Dendritic cell treated with granulocyte-macrophage colony-stimulating factor and Interleukin-4, amounts not matched to agents 40 ng/mL and 50 ng/mL, for 4 days (primary cell): ENCODE results near the gene FAM76A.

Experiments
- H3K27ac Mint-ChIP-seq: one replicate; pipeline ENCODE4 v1.8.0; 2022; ENCODE audit warnings: mild to moderate bottlenecking, mixed read lengths
- H3K27me3 Mint-ChIP-seq: one replicate; pipeline ENCODE4 v1.8.0; 2022; ENCODE audit warnings: mild to moderate bottlenecking, mixed read lengths
- H3K36me3 Mint-ChIP-seq: one replicate; pipeline ENCODE4 v1.8.0; 2022; ENCODE audit warnings: low read depth, mixed read lengths
- H3K4me1 Mint-ChIP-seq: one replicate; pipeline ENCODE4 v1.8.0; 2022; ENCODE audit warnings: low read depth, mixed read lengths
- H3K4me3 Mint-ChIP-seq: one replicate; pipeline ENCODE4 v1.8.0; 2022; ENCODE audit warnings: mild to moderate bottlenecking, moderate library complexity, mixed read lengths
- H3K9me3 Mint-ChIP-seq: one replicate; pipeline ENCODE4 v1.8.0; 2022; ENCODE audit warnings: mixed read lengths
- intact Hi-C: fragments of 100-400 bp; cut with micrococcal nuclease; formaldehyde crosslinking; loops from one replicate; pipeline ENCODE4 v1.15.0; 2022

FAM76A gene

DNA sequence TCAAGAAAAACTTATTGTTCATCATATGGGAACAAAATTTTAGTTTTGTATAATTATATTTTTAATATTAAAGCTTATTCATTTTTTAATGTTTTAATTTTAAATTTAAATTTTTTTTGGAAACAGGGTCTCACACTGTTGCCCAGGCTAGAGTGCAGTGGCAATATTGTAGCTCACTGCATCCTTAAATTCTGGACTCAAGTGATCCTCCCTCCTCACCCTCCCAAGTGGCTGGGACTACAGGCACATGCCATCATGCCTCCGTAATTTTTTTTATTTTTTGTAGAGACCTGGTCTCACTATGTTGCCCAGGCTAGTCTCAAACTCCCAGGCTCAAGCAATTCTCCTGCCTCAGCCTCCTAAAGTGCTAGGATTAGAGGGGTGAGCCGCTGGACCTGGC is 20.2 kb upstream of the FAM76A start:
- intact Hi-C loops: no loop called here
- H3K4me1 Mint-ChIP-seq: no peaks in the 10 kb centered on the region
- peaks cover 5% of the 10 kb centered on the region for H3K36me3 Mint-ChIP-seq
- H3K4me3 Mint-ChIP-seq: no peak overlapping the region
- peaks cover 12% of the 10 kb centered on the region for H3K27me3 Mint-ChIP-seq
- H3K27ac Mint-ChIP-seq: no peak overlapping the region
- H3K9me3 Mint-ChIP-seq: peaks cover 11% of the 10 kb centered on the region

DNA sequence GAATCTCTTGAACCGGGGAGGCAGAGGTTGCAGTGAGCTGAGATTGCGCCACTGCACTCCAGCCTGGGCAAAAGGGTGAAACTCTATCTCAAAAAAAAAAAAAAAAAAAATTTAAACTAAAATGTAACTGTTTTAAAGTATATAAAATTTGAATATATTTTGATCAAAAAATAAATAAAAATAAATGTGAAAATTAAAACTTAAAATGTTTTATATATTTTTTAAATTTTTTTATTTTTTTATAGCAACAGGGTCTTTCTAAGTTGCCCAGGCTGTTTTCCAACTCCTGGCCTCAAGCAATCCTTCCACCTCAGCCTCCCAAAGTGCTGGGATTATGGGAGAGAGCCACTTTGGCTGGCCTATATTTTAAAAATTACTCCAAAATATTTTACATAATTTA is 15.2 kb upstream of the FAM76A start:
- no peak overlapping the region for H3K4me3 Mint-ChIP-seq
- H3K27ac Mint-ChIP-seq: no peak overlapping the region
- peaks cover 8% of the 10 kb centered on the region for H3K27me3 Mint-ChIP-seq
- intact Hi-C loops: no loop called here
- no peaks in the 10 kb centered on the region for H3K4me1 Mint-ChIP-seq
- H3K36me3 Mint-ChIP-seq: no peaks in the 10 kb centered on the region
- peaks cover 2% of the 10 kb centered on the region for H3K9me3 Mint-ChIP-seq

DNA sequence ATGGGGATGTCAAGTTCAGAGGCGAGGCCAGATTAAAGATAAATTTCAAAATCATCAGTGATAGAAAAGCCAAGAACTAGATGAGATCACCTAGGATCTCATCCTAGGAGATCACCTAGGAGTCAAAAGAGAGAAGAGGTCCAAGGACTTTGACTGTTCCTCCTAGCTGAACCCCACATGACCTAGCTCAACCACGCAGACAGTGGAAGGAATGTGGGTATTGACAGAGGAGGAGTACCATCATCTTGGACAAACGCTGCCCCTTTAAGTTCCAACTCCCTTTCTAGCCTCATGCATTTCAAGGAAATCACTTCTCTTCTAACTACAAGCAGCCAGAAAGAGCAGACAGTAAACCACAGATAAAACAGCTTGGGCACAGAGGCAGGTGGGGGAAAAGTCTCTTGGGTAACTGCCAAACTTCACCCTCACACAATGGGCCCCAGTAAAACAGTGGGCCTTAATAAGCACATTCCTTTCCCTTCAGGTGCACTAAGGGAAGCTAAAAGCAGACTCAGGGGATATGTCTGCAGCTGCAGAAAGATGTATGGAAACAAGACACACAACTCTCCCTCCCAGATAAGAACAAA is 12.5 kb upstream of the FAM76A start:
- H3K27ac Mint-ChIP-seq: no peak overlapping the region
- no peaks in the 10 kb centered on the region for H3K36me3 Mint-ChIP-seq
- no peak overlapping the region for H3K4me3 Mint-ChIP-seq
- peaks cover 13% of the 10 kb centered on the region for H3K27me3 Mint-ChIP-seq
- H3K4me1 Mint-ChIP-seq: no peaks in the 10 kb centered on the region
- intact Hi-C loops: no loop called here
- peaks cover 17% of the 10 kb centered on the region for H3K9me3 Mint-ChIP-seq

DNA sequence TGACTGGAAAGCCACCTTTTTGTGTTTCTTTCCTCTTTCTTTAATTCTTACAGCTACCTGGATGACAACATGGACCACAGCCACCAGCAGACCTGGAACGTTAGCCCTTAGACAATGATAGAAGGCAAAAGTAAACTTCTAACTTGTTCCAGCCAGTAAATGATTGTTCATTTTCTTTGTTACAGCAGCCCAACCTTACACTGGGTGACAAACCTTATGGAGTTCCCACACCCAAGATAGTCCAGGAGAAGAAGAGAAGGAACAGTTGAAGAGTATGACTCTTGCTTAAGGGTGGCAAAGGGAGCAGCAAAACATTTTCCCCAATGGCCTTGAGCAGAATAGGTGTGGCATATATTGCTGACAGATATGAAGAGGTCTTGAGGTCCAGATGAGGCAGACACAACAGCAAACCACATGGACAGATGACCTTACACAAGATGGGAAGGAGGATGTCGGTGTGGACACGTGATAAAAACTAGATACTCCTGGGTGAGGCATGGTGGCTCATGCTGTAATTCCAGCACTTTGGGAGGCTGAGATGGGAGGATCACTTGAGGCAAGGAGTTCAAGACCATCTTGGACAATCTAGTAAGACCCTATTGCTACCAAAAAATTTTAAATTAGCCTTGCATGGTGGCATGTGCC is 11.8 kb upstream of the FAM76A start:
- Mint-ChIP-seq H3K36me3 (no peaks in the 10 kb centered on the region), H3K27ac (no peak overlapping the region), H3K27me3 (peaks cover 13% of the 10 kb centered on the region), H3K4me3 (no peak overlapping the region), H3K4me1 (no peaks in the 10 kb centered on the region), H3K9me3 (peaks cover 17% of the 10 kb centered on the region)
- intact Hi-C loops: no loop called here

DNA sequence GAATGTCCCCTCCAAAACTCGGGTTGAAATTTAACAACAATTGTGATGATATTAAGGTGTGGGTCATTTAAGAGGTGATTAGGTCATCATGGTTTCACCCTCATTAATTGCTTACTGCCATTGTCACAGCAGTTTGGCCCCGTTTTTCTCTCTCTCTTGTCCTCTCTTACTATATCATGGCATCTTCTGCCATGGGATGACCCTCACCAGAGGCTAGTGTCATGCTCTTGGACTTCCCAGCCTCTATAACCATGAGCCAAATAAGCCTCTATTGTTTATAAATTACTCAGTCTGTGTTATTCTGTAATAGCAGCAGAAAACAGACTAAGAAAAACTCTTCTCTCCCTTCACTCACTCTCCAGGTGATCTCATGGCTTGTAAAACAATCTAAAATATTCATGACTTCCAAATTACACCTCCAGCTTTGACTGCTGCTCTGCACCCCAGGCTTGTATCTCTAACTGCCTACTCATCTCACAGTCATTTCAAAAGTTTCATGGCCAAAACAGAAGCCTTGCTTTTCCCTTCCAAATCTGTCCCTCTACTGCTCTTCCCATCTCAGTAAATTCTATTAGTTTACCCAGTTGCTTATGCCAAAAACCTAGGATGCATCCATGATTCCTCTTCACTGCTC is 9.4 kb upstream of the FAM76A start:
- Mint-ChIP-seq H3K4me3 (no peak overlapping the region), H3K36me3 (no peaks in the 10 kb centered on the region), H3K27ac (no peak overlapping the region), H3K27me3 (peaks cover 23% of the 10 kb centered on the region), H3K9me3 (peaks cover 17% of the 10 kb centered on the region), H3K4me1 (no peaks in the 10 kb centered on the region)
- intact Hi-C loops: no loop called here

DNA sequence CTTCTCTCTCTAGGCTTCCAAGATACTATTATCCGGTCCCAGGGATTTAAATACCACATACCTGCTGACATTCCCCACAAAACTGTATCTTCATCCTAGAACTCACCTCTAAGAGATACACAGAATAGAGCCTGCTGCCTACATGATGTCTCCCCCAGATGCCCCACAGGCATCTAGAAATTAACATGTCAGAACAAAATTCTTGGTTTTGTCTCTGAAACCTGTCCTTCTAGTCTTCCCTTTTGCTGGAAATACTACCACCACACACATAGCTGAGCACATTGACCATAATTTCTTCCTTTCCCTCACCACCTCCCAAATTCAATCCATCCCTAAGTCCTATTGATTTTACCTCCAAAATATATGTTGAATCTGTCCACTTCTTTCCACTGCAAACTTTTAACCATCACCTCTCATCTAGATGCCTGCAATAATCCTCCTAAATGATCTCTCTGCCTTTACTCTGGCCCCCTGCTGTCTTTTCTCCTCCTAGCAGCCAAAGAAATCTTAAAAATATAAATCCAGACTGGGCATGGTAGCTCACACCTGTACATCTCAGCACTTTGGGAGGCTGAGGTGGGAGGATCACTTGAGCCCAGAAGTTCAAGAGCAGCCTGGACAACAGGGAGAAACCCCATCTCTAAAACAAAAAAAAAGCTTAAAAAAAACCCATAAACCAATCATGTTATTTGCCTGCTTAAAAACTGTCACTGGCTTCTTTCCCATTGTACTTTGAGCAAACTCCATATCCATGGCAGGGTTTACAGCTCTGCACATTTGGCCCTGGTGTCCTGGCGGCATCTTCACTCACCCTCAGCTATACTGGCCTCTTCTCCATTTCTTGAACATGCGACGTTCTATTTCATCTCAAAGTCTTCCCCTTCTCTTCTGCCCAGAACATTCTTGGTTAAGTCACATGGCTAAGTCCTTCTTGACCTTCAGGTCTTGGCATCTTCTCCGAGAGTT is 6.2 kb upstream of the FAM76A start:
- Mint-ChIP-seq H3K36me3 (no peaks in the 10 kb centered on the region), H3K4me1 (no peaks in the 10 kb centered on the region), H3K9me3 (peaks cover 17% of the 10 kb centered on the region), H3K27ac (no peak overlapping the region), H3K27me3 (peaks cover 23% of the 10 kb centered on the region), H3K4me3 (no peak overlapping the region)
- intact Hi-C loops: no loop called here

DNA sequence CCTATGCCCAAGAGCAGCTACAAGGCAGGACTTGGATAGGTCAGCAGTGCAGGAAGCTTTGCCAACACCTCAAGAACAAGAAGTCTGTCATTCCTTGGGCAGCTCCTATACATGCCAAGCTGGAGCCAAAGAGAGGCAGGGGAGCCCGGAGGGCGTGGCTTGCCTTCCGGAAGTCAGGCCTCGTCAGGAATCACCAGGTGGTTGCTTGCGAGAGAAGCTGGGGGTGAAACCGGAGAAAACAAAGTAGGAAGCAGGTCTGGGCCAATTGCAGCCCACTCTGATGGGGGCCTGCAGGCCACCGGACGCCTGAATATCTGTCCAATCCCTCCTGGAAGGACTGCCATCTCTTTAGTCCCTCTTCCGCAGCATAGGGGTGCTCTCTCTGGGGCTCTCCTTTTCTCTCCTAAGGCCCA is 794 bp upstream of the FAM76A start:
- H3K27ac Mint-ChIP-seq: peak overlapping the region; percentile 92
- H3K36me3 Mint-ChIP-seq: peaks cover 20% of the 10 kb centered on the region
- intact Hi-C loops: loop anchor here (2.0 kb wide), 2 partner anchors 48 to 52 kb away; partner anchors contain the start of genes IFI6 and STX12
- H3K27me3 Mint-ChIP-seq: peaks cover 5% of the 10 kb centered on the region
- H3K9me3 Mint-ChIP-seq: no peaks in the 10 kb centered on the region
- H3K4me3 Mint-ChIP-seq: peak overlapping the region; percentile 78
- peaks cover 15% of the 10 kb centered on the region for H3K4me1 Mint-ChIP-seq

DNA sequence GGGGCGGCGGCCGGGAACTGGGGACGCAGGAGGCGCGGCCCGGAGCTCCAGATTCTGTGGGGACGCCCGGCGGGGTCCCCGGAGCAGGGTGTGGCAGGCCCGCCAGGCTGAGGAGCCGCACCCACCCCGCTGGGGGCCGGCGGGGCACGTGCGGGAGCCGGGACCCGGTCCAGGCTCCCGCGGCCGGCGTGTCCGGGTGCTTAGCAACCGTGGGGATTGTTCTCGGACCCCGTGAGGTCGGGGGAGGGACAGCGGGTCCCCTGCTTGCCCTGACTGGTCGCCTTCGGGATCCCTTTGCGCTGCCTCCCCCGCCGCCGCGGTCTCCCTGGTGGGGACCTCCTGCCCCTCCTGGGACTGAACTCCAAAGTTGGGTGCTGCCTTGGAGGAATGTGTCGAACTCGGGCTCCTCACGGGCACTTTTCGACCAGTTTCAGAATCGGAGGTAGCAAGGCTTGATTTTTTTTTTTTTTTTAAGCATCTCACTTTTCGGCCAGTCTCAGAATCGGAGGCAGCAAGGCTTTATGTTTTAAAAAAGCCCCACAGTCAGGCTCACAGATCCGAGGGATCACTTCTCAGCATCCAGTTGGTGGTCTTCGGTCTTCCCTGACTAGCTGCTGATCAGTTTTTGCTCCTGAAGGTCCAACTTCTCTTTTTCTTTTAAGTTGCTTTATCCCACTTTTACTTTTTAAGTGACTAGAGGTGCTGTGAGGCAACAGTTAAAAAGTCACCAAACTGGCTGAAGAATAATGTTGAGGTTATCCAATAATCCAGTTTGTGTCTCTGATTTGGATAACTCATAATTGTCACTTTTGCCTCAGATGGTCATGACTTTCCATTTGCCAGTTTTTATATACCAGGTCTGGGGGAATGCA is 648 bp downstream of the FAM76A start:
- intact Hi-C loops: no loop called here
- Mint-ChIP-seq H3K9me3 (no peaks in the 10 kb centered on the region), H3K4me3 (peak overlapping the region; percentile 78), H3K4me1 (peaks cover 16% of the 10 kb centered on the region), H3K27ac (peak overlapping the region; percentile 92), H3K27me3 (no peaks in the 10 kb centered on the region), H3K36me3 (peaks cover 34% of the 10 kb centered on the region)

DNA sequence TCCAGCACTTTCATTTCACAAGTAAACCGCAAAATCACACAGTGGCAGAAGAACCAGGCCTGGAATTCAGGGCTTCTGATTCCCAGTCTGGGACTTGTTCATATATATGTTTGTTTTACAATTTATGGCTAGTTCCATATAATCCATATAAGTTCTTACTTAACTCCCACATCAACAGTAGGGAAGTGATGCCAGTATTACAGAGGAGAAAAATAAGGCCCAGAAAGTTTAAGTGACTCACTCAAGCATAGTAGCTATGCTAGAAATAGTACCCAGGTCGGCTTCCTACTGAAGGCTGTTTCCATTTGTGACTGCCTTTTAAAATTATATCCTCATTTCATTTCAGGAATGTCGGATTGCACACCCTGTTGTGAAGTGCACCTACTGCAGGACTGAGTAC is 1.4 kb downstream of the FAM76A start:
- no peak overlapping the region for H3K4me3 Mint-ChIP-seq
- intact Hi-C loops: no loop called here
- peaks cover 40% of the 10 kb centered on the region for H3K36me3 Mint-ChIP-seq
- H3K27me3 Mint-ChIP-seq: no peaks in the 10 kb centered on the region
- H3K4me1 Mint-ChIP-seq: peaks cover 16% of the 10 kb centered on the region
- H3K9me3 Mint-ChIP-seq: no peaks in the 10 kb centered on the region
- H3K27ac Mint-ChIP-seq: peak overlapping the region; percentile 92

DNA sequence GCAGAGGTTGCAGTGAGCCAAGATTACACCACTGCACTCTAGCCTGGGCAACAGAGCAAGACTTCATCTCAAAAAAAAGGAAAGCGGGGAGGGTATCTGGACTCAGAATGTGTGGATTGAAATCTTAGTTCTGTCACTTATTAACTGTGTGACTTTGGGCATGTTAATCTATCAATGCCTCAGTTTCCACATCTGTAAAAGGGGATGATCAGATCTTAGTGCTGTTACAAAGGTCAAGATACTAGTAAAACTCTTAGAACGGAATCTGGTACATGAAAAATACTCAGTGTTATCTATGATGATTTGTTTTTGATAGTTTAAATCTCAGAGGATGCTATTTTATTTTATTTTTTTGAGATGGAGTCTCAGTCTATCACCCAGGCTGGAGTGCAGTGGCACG is 10.5 kb downstream of the FAM76A start:
- Mint-ChIP-seq H3K36me3 (peaks cover 83% of the 10 kb centered on the region), H3K9me3 (no peaks in the 10 kb centered on the region), H3K27ac (no peak overlapping the region), H3K4me3 (no peak overlapping the region), H3K27me3 (no peaks in the 10 kb centered on the region), H3K4me1 (no peaks in the 10 kb centered on the region)
- intact Hi-C loops: no loop called here

DNA sequence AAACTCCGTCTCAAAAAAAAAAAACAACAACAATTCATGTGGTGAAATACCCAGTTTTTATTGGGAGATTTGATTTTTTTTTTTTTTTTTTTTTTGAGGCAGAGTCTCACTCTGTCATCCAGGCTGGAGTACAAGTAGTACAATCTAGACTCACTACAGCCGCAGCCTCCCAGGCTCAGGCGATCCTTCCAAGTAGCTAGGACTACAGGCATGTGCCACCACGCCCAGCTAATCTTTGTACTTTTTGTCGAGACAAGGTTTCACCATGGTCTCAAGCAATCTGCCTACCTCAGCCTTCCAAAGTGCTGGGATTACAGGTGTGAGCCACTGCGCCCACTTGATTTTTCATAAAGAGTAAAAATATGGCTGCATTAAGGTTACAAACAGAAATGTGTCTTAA is 15.4 kb downstream of the FAM76A start:
- intact Hi-C loops: loop anchor here (10.0 kb wide), 1 partner anchor 64 kb away; no protein-coding TSS in a partner anchor
- Mint-ChIP-seq H3K27me3 (no peaks in the 10 kb centered on the region), H3K36me3 (peaks cover 68% of the 10 kb centered on the region), H3K9me3 (no peaks in the 10 kb centered on the region), H3K4me1 (no peaks in the 10 kb centered on the region), H3K27ac (no peak overlapping the region), H3K4me3 (no peak overlapping the region)

DNA sequence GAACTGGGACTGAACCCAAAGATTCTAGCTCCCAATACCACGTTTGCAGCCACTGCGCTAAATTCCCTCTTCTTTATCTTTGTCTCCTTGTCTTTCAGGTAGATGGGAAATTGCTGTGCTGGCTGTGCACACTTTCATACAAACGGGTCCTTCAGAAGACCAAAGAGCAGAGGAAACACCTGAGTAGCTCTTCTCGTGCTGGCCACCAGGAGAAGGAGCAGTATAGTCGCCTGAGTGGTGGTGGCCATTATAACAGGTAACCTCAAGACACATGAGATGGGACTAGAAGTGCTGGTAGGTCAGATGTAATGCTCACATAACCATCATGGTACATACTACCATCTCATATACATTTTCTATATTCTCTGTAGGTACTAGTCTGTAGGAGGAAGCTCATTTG is 18.8 kb downstream of the FAM76A start:
- no peak overlapping the region for H3K27ac Mint-ChIP-seq
- H3K9me3 Mint-ChIP-seq: no peaks in the 10 kb centered on the region
- H3K27me3 Mint-ChIP-seq: no peaks in the 10 kb centered on the region
- H3K36me3 Mint-ChIP-seq: peaks cover 67% of the 10 kb centered on the region
- peaks cover 3% of the 10 kb centered on the region for H3K4me1 Mint-ChIP-seq
- H3K4me3 Mint-ChIP-seq: no peak overlapping the region
- intact Hi-C loops: loop anchor here (10.0 kb wide), 1 partner anchor 60 kb away; no protein-coding TSS in a partner anchor

DNA sequence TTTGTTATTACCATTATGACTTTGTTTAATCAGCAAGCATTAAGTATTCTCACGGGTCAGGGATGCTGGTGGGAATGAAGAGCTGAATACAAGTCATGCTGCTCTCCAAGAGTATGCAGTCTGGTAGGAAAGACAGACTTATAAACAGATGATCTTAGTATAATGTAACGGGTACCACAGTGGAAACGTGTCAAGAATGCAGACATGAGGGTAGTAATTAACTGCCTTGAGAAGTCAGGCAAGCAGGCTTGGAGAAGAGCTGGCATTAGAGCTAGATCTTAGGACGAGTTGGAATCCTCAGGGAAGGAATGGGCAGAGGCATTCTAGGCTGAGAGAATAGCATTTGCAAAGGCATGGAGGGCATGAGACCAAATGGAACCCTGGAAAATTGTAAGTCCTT is 19.7 kb downstream of the FAM76A start:
- H3K36me3 Mint-ChIP-seq: peaks cover 67% of the 10 kb centered on the region
- H3K4me3 Mint-ChIP-seq: no peak overlapping the region
- no peaks in the 10 kb centered on the region for H3K27me3 Mint-ChIP-seq
- no peaks in the 10 kb centered on the region for H3K9me3 Mint-ChIP-seq
- H3K4me1 Mint-ChIP-seq: peaks cover 13% of the 10 kb centered on the region
- H3K27ac Mint-ChIP-seq: no peak overlapping the region
- intact Hi-C loops: loop anchor here (10.0 kb wide), 1 partner anchor 59 kb away; no protein-coding TSS in a partner anchor
